Type B pancreatic cell (in vitro differentiated cells): Measurements from ENCODE around the gene STOML1. TPM values are rescaled to one million over a fixed set of nuclear protein-coding genes. Genes with fewer than 3 reads are reported as not detected.

Source experiments
- DNase-seq: peaks from one replicate; pipeline ENCODE4 v3.0.0; 2021; ENCODE audit warnings: mixed read lengths; ENCODE audit not compliant: unreplicated experiment; ENCODE audit errors: extremely low spot score
- H3K27ac Mint-ChIP-seq: 2 replicates; pipeline ENCODE4 v1.8.0; 2021; ENCODE audit warnings: mild to moderate bottlenecking, mixed read lengths
- H3K27me3 Mint-ChIP-seq: 2 replicates; pipeline ENCODE4 v1.8.0; 2021; ENCODE audit warnings: mixed read lengths
- H3K36me3 Mint-ChIP-seq: 2 replicates; pipeline ENCODE4 v1.8.0; 2021; ENCODE audit warnings: mixed read lengths
- H3K4me1 Mint-ChIP-seq: one replicate; pipeline ENCODE4 v1.8.0; 2021; ENCODE audit warnings: mixed read lengths; ENCODE audit not compliant: unreplicated experiment
- H3K4me3 Mint-ChIP-seq: 2 replicates; pipeline ENCODE4 v1.8.0; 2021; ENCODE audit warnings: mild to moderate bottlenecking, mixed read lengths
- H3K9me3 Mint-ChIP-seq: 2 replicates; pipeline ENCODE4 v1.8.0; 2021; ENCODE audit warnings: mixed read lengths
- CTCF ChIP-seq: fragments of 200-600 bp; sonication (generic); conservative IDR thresholded peaks from 2 replicates; pipeline ENCODE4 v1.5.0; 2021; ENCODE audit warnings: antibody characterized with exemption, mild to moderate bottlenecking
- total RNA-seq: library from RNA; stranded (reverse); gene quantifications from 2 replicates; pipeline ENCODE4 v1.2.1, GENCODE V29; 2021; ENCODE audit warnings: low replicate concordance

Gene STOML1
- total RNA-seq, 1 donor from 2014 or later: 10.4 TPM

- peaks cover 21% of the 10 kb centered on the region for H3K27me3 Mint-ChIP-seq
- no peaks in the 10 kb centered on the region for H3K36me3 Mint-ChIP-seq
- no peak for TF ChIP-seq CTCF
- no peak overlapping the region for H3K4me3 Mint-ChIP-seq
- no peak for DNase-seq
- no peak overlapping the region for H3K27ac Mint-ChIP-seq
- peaks cover 14% of the 10 kb centered on the region for H3K4me1 Mint-ChIP-seq
- no peaks in the 10 kb centered on the region for H3K9me3 Mint-ChIP-seq
Observed at GRCh38 chr15:73969151-73969759, 22.8 kb downstream of the STOML1 start.

- no peak for TF ChIP-seq CTCF
- no peaks in the 10 kb centered on the region for H3K36me3 Mint-ChIP-seq
- DNase-seq: no peak
- H3K9me3 Mint-ChIP-seq: no peaks in the 10 kb centered on the region
- no peak overlapping the region for H3K27ac Mint-ChIP-seq
- peaks cover 14% of the 10 kb centered on the region for H3K4me1 Mint-ChIP-seq
- H3K27me3 Mint-ChIP-seq: peaks cover 21% of the 10 kb centered on the region
- H3K4me3 Mint-ChIP-seq: no peak overlapping the region
Observed at GRCh38 chr15:73968461-73968860, 23.6 kb downstream of the STOML1 start.

- Mint-ChIP-seq H3K9me3 (no peaks in the 10 kb centered on the region), H3K27ac (no peak overlapping the region), H3K27me3 (peaks cover 18% of the 10 kb centered on the region), H3K4me1 (peaks cover 9% of the 10 kb centered on the region), H3K4me3 (no peak overlapping the region), H3K36me3 (no peaks in the 10 kb centered on the region)
- TF ChIP-seq CTCF: no peak
- DNase-seq: no peak
Observed at GRCh38 chr15:73965758-73966113, 26.4 kb downstream of the STOML1 start.

- H3K36me3 Mint-ChIP-seq: no peaks in the 10 kb centered on the region
- no peak for DNase-seq
- TF ChIP-seq CTCF: peak; percentile 29
- peaks cover 18% of the 10 kb centered on the region for H3K27me3 Mint-ChIP-seq
- no peaks in the 10 kb centered on the region for H3K9me3 Mint-ChIP-seq
- no peak overlapping the region for H3K4me3 Mint-ChIP-seq
- no peak overlapping the region for H3K27ac Mint-ChIP-seq
- H3K4me1 Mint-ChIP-seq: peaks cover 9% of the 10 kb centered on the region
Observed at GRCh38 chr15:73965094-73965757, 26.9 kb downstream of the STOML1 start.

- TF ChIP-seq CTCF: peak; percentile 94
- Mint-ChIP-seq H3K4me3 (no peak overlapping the region), H3K27me3 (peaks cover 18% of the 10 kb centered on the region), H3K36me3 (no peaks in the 10 kb centered on the region), H3K4me1 (peaks cover 9% of the 10 kb centered on the region), H3K27ac (no peak overlapping the region), H3K9me3 (no peaks in the 10 kb centered on the region)
- DNase-seq: no peak
Observed at GRCh38 chr15:73964736-73965093, 27.4 kb downstream of the STOML1 start.
